Esophagus muscularis mucosa (tissue), 4 donors: ENCODE measurements around the gene UBR3. TPM values are rescaled to one million over a fixed set of nuclear protein-coding genes. Genes with fewer than 3 reads are reported as not detected.
"Not testable (repeated sequence)": the region's sequence is repeated elsewhere in the genome, so short reads cannot be mapped to it uniquely, and the experiment has no call there.

Experiments used
- DNase-seq: peaks from one replicate; pipeline ENCODE4 v3.0.0-alpha.2; 2017; ENCODE audit errors: extremely low spot score
- H3K27ac ChIP-seq, 4 donors: fragments of 200-600 bp; sonication (generic); replicated peaks in 1 of 4; 1 replicate in 3 of 4; 2 replicates in 1 of 4; pipeline ENCODE4 v1.5.1; 2016 to 2019; ENCODE audit warnings: mild to moderate bottlenecking in 1 of 4
- H3K27me3 ChIP-seq, 4 donors: fragments of 200-600 bp; sonication (generic); one replicate each; pipeline versions ENCODE4 v1.5.1 to v1.6.0; 2016 to 2019
- H3K36me3 ChIP-seq, 4 donors: fragments of 200-600 bp; sonication (generic); one replicate each; pipeline ENCODE4 v1.5.1; 2016 to 2019
- H3K4me1 ChIP-seq, 4 donors: fragments of 200-600 bp; sonication (generic); one replicate each; pipeline ENCODE4 v1.5.1; 2016 to 2019
- H3K4me3 ChIP-seq, 4 donors: fragments of 200-600 bp; sonication (generic); 1 replicate in 2 of 4; 2 replicates in 2 of 4; pipeline ENCODE4 v1.5.1; 2016 to 2019; ENCODE audit warnings: mild to moderate bottlenecking in 4 of 4, moderate library complexity in 1 of 4
- H3K9me3 ChIP-seq, 4 donors: fragments of 200-600 bp; sonication (generic); 1 replicate in 3 of 4; 2 replicates in 1 of 4; pipeline ENCODE4 v1.5.1; 2016 to 2019
- CTCF ChIP-seq, 3 experiments: fragments of 200-600 bp in 2 of 3; fragments of 450-650 bp in 1 of 3; sonication (generic) in 2 of 3; IDR thresholded peaks; one replicate each; pipeline ENCODE4 v1.5.1; 2017 to 2019; ENCODE audit warnings: antibody characterized with exemption in 3 of 3, mild to moderate bottlenecking in 2 of 3, moderate library complexity in 1 of 3
- EP300 ChIP-seq: sonication (generic); formaldehyde crosslinking; IDR thresholded peaks from one replicate; pipeline ENCODE4 v1.6.1; 2017; ENCODE audit warnings: antibody characterized with exemption
- POLR2A ChIP-seq: fragments of 450-650 bp; IDR thresholded peaks from one replicate; pipeline ENCODE4 v1.6.1; 2017; ENCODE audit warnings: antibody characterized with exemption, moderate library complexity, mild to moderate bottlenecking, low read depth
- POLR2AphosphoS5 ChIP-seq, 2 donors: sonication (generic); formaldehyde crosslinking; IDR thresholded peaks; one replicate each; pipeline ENCODE4 v1.6.1; 2017; ENCODE audit warnings: antibody characterized with exemption in 2 of 2
- WGBS: methylation state at CpG from one replicate; pipeline ENCODE4 v1.1.5; 2018; 5-methylcytosine and 5-hydroxymethylcytosine counted together
- intact Hi-C: fragments of 100-400 bp; cut with DNase I; formaldehyde crosslinking; loops from one replicate; pipeline ENCODE4 v1.15.1; 2023
- total RNA-seq, 4 donors: library from RNA; depleted of rRNA; stranded (reverse); fragments of >200 nt; gene quantifications; one replicate each; pipeline versions ENCODE4 v1.1.0 to v1.2.1, GENCODE V29; 2016

Gene UBR3
- total RNA-seq, 4 donors from 2014 or later, result 46.1 to 80.2 (median 58.8) TPM

- H3K36me3 ChIP-seq, result peaks cover 0 to 47% (median 23%) of the 10 kb centered on the region in 4 donors
- H3K4me1 ChIP-seq, result no peaks in the 10 kb centered on the region
- H3K4me3 ChIP-seq, result no peak overlapping the region
- DNase-seq, result no peak
- H3K9me3 ChIP-seq, result no peaks in the 10 kb centered on the region
- no peak overlapping the region for H3K27ac ChIP-seq
- intact Hi-C loops, result no loop called here
- H3K27me3 ChIP-seq, result no peaks in the 10 kb centered on the region
- peak; percentile 52 to 67 (median 53) for TF ChIP-seq CTCF (IDR thresholded peaks at IDR 0.05)
- no peak for TF ChIP-seq POLR2A
- 57% methylated on average over 2 of the region's 2 CpGs for WGBS
Measured at GRCh38 chr2:169933124-169933711, 106.0 kb downstream of the UBR3 start.

DNA sequence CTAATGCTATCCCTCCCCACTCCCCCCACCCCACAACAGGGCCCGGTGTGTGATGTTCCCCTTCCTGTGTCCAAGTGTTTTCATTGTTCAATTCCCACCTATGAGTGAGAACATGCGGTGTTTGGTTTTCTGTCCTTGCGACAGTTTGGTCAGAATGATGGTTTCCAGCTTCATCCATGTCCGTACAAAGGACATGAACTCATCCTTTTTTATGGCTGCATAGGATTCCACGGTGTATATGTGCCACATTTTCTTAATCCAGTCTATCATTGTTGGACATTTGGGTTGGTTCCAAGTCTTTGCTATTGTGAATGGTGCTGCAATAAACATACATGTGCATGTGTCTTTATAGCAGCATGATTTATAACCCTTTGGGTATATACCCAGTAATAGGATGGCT, 109.4 kb downstream of the UBR3 start:
- H3K9me3 ChIP-seq, H3K4me1 ChIP-seq, H3K27me3 ChIP-seq, H3K4me3 ChIP-seq, intact Hi-C loops, DNase-seq, H3K27ac ChIP-seq: not testable (repeated sequence)
- H3K36me3 ChIP-seq, result peaks cover 0 to 36% (median 14%) of the 10 kb centered on the region in 4 donors
- 98% methylated on average over 5 of the region's 5 CpGs for WGBS

- no peak for DNase-seq
- Histone ChIP-seq H3K9me3 (no peaks in the 10 kb centered on the region), H3K27ac (no peak overlapping the region), H3K4me3 (no peak overlapping the region), H3K27me3 (no peaks in the 10 kb centered on the region), H3K36me3 (peaks cover 0 to 55% (median 27%) of the 10 kb centered on the region in 4 donors), H3K4me1 (peaks cover 0 to 4% (median 0%) of the 10 kb centered on the region in 4 donors)
- TF ChIP-seq POLR2A (no peak), POLR2AphosphoS5 (IDR thresholded peaks at IDR 0.05) (no peak), CTCF (IDR thresholded peaks at IDR 0.05) (no peak), EP300 (no peak)
- 100% methylated on average over 1 of the region's 1 CpG for WGBS
- intact Hi-C loops, result no loop called here
Measured at GRCh38 chr2:169945515-169945914, 118.3 kb downstream of the UBR3 start.

- H3K4me1 ChIP-seq, result peaks cover 0 to 4% (median 0%) of the 10 kb centered on the region in 4 donors
- no peak overlapping the region for H3K4me3 ChIP-seq
- WGBS, result 94% methylated on average over 2 of the region's 2 CpGs
- no peak overlapping the region for H3K27ac ChIP-seq
- no peak for DNase-seq
- no peak for TF ChIP-seq POLR2AphosphoS5 (IDR thresholded peaks at IDR 0.05)
- no peak for TF ChIP-seq CTCF (IDR thresholded peaks at IDR 0.05)
- TF ChIP-seq EP300, result no peak
- no peak for TF ChIP-seq POLR2A
- no peaks in the 10 kb centered on the region for H3K9me3 ChIP-seq
- peaks cover 0 to 55% (median 27%) of the 10 kb centered on the region in 4 donors for H3K36me3 ChIP-seq
- H3K27me3 ChIP-seq, result no peaks in the 10 kb centered on the region
- intact Hi-C loops, result no loop called here
Measured at GRCh38 chr2:169946092-169946491, 118.8 kb downstream of the UBR3 start.

- WGBS, result 100% methylated on average over 1 of the region's 1 CpG
Measured at GRCh38 chr2:169946546-169946945, 119.3 kb downstream of the UBR3 start.

More at GRCh38 chr2:169946546-169946945, 119.3 kb downstream of the UBR3 start:
- peaks cover 0 to 52% (median 27%) of the 10 kb centered on the region in 4 donors for H3K36me3 ChIP-seq
- H3K4me1 ChIP-seq, result peaks cover 0 to 4% (median 0%) of the 10 kb centered on the region in 4 donors
- H3K27me3 ChIP-seq, result no peaks in the 10 kb centered on the region
- no peak for TF ChIP-seq POLR2AphosphoS5 (IDR thresholded peaks at IDR 0.05)
- no peak for TF ChIP-seq CTCF (IDR thresholded peaks at IDR 0.05)
- no peak for TF ChIP-seq EP300
- TF ChIP-seq POLR2A, result no peak
- no peak overlapping the region for H3K4me3 ChIP-seq
- no peak for DNase-seq
- no peaks in the 10 kb centered on the region for H3K9me3 ChIP-seq
- intact Hi-C loops, result no loop called here
- H3K27ac ChIP-seq, result no peak overlapping the region
